UCSD-AML1 (cell line): Measurements from ENCODE around the gene DIS3.
A peak's percentile ranks its signal among the peaks of the same experiment; 100 is the strongest.
"Not testable (repeated sequence)": the region's sequence is repeated elsewhere in the genome, so short reads cannot be mapped to it uniquely, and the experiment has no call there.

Source experiments
- DNase-seq: peaks from one replicate; lab custom pipeline; 2025; ENCODE audit not compliant: unreplicated experiment; lab: John Stamatoyannopoulos, UW

The DIS3 gene

DNA sequence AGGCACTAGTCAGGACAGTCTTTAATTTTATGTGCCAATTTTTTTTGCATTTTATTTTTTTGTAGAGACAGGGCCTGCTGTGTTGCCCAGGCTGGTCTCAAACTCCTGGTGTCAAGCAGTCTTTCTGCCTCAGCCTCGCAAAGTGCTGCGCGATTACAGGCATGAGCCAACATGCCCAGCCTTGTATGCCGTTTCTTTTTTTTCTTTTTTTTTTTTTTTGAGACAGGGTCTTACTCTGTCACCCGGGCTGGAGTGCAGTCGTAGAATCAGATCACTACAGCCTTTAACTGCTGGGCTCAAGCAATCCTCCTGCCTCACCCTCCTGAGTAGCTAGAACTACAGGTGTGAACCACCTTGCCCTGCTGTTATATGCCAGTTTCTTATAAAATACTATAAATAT lies 27.6 kb downstream of the DIS3 start:
- DNase-seq: no peak

DNA sequence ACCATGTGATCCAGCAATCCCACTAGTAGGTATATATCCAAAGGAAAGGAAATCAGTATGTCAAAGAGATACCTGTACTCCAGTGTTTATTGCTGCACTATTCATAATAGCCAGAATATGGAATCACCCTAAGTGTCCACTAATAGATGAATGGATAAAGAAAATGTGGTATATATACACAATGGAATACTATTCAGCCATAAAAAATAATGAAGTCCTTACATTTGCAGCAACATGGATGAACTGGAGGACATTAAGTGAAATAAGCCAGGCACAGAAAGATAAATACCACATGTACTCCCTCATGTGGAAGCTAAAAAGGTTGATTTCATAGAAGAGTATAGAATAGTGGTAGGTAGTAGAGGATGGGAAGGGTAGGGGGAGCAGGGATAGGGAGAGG lies 30.5 kb downstream of the DIS3 start:
- no peak for DNase-seq

DNA sequence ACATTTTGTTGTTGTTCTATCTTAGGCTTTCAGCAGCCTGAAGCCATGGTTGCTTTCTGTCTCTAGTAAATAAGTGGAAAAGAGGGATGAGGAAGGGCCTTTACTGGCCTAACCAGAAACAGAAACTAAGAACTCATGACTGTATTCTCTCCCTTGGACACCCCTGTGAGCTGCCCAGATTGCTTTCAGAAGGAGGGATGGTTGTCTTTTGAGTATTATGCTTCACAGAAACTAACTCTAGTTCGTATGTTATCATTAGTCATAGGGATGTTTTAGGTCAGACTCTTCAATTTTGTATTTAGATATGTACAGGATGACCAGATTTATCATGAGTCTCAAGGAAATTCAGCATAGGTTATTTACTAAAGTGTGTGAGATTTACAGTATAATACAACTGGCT lies 36.4 kb downstream of the DIS3 start:
- DNase-seq: no peak

- no peak for DNase-seq
Observed at GRCh38 chr13:72740015-72740414, 41.7 kb downstream of the DIS3 start.

DNA sequence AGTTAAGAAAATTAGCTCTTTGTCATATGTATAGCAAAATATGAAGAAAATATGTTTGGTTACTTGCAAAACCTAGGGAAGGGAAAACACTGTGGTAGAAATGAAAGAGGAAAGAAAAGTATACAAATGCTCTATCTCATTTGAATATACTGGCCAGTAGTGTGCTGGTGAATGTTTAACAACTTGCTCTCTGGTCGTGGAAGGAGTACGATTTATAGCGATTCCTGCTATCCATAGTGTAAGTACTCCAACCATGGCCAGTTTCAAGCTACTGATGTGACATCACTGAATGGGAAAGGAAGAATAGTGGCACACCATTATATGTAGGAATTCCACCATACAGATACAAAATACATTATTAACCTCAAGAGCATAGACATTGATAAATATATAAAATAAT lies 44.7 kb downstream of the DIS3 start:
- no peak for DNase-seq

DNA sequence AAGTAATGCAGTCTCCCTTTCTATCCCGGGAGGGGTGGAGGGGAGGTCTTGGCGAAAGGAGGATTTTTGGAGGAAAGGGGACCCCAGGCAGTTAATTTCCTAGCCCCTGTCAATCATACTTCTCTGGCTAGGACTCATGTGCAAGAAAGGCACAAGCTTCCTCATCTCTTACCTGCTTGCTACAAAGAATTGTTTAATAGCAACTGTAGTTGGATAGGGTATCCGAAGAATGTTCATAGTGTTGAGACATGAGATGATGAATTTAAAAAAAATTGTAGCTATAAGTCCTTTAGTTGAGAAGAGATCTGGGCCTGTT lies 53.5 kb downstream of the DIS3 start:
- no peak for DNase-seq

- DNase-seq: peak; percentile 99
Observed at GRCh38 chr13:72727417-72728289, 54.0 kb downstream of the DIS3 start, which contains the start of the genes BORA and MZT1. BORA (plus strand) TSS chr13:72727923; CDS start chr13:72728941, 1,018 bp downstream. MZT1 (minus strand) TSS chr13:72727629; CDS start chr13:72727602, 27 bp downstream.

GRCh38 chr13:72726726-72727416 lies 54.8 kb downstream of the DIS3 start:
- peak; percentile 74 for DNase-seq

- not testable (repeated sequence) for DNase-seq
Observed at GRCh38 chr13:72726185-72726584, 55.5 kb downstream of the DIS3 start.

GRCh38 chr13:72716776-72717175 lies 64.9 kb downstream of the DIS3 start:
- DNase-seq: no peak
